Hepatocyte (in vitro differentiated cells): ENCODE data around the gene WDR48. TPM values are rescaled to one million over a fixed set of nuclear protein-coding genes. Genes with fewer than 3 reads are reported as not detected.

Source experiments
- DNase-seq: peaks from one replicate; pipeline ENCODE4 v3.0.0-alpha.2; 2016; ENCODE audit warnings: low spot score
- H2AFZ ChIP-seq: fragments of 200-600 bp; sonication (generic); 2 replicates; pipeline ENCODE4 v1.6.0; 2016; ENCODE audit warnings: antibody characterized with exemption, mild to moderate bottlenecking
- H3K27ac ChIP-seq: fragments of 200-600 bp; sonication (generic); 2 replicates; pipeline ENCODE4 v1.5.1; 2016; ENCODE audit warnings: mild to moderate bottlenecking
- H3K27me3 ChIP-seq: fragments of 200-600 bp; sonication (generic); 2 replicates; pipeline ENCODE4 v1.6.1; 2016
- H3K36me3 ChIP-seq: fragments of 200-600 bp; sonication (generic); replicated peaks from 2 replicates; pipeline ENCODE4 v1.5.1; 2016; ENCODE audit warnings: low read depth; ENCODE audit not compliant: insufficient read depth
- H3K4me1 ChIP-seq: fragments of 200-600 bp; sonication (generic); 2 replicates; pipeline ENCODE4 v1.5.1; 2016; ENCODE audit warnings: mild to moderate bottlenecking, moderate library complexity; ENCODE audit not compliant: insufficient read depth
- H3K4me2 ChIP-seq: fragments of 200-600 bp; sonication (generic); 2 replicates; pipeline ENCODE4 v1.6.0; 2016
- H3K4me3 ChIP-seq: fragments of 200-600 bp; sonication (generic); 2 replicates; pipeline ENCODE4 v1.5.1; 2016; ENCODE audit warnings: mild to moderate bottlenecking
- H3K79me2 ChIP-seq: fragments of 200-600 bp; sonication (generic); 2 replicates; pipeline ENCODE4 v1.6.0; 2017; ENCODE audit warnings: mild to moderate bottlenecking
- H3K9me2 ChIP-seq: fragments of 200-600 bp; sonication (generic); replicated peaks from 2 replicates; pipeline ENCODE4 v1.6.0; 2017; ENCODE audit warnings: mild to moderate bottlenecking; ENCODE audit not compliant: insufficient read depth
- H3K9me3 ChIP-seq: fragments of 200-600 bp; sonication (generic); 2 replicates; pipeline ENCODE4 v1.5.1; 2016; ENCODE audit warnings: low read depth, mild to moderate bottlenecking
- H4K20me1 ChIP-seq: fragments of 200-600 bp; sonication (generic); 2 replicates; pipeline ENCODE4 v1.6.0; 2016; ENCODE audit warnings: mild to moderate bottlenecking; ENCODE audit not compliant: insufficient read depth, poor library complexity, severe bottlenecking
- CTCF ChIP-seq: fragments of 200-600 bp; sonication (generic); IDR thresholded peaks from 2 replicates; pipeline ENCODE4 v1.5.1; 2016; ENCODE audit warnings: antibody characterized with exemption, mild to moderate bottlenecking; ENCODE audit not compliant: poor library complexity
- EZH2 ChIP-seq: fragments of 200-600 bp; sonication (generic); IDR thresholded peaks from 2 replicates; pipeline ENCODE4 v1.6.1; 2016; ENCODE audit warnings: antibody characterized with exemption, mild to moderate bottlenecking, borderline replicate concordance
- EZH2phosphoT487 ChIP-seq: fragments of 200-600 bp; sonication (generic); IDR thresholded peaks from one replicate; pipeline ENCODE4 v1.6.1; 2018; ENCODE audit warnings: antibody characterized with exemption, mild to moderate bottlenecking, low read depth, moderate library complexity; ENCODE audit not compliant: unreplicated experiment, severe bottlenecking
- WGBS: methylation state at CpG from one replicate; pipeline ENCODE4 v1.1.6; 2016; ENCODE audit warnings: low lambda C conversion rate; ENCODE audit errors: missing lambda C conversion rate; 5-methylcytosine and 5-hydroxymethylcytosine counted together
- polyA plus RNA-seq: library from polyadenylated mRNA; unstranded; fragments of >200 nt; fragmentation: Nextera tagmentation; extraction: Ambion mirVana; gene quantifications from 2 replicates; pipeline ENCODE4 v1.2.1, GENCODE V29; 2016
- total RNA-seq: library from RNA; depleted of rRNA; stranded (reverse); fragments of >200 nt; gene quantifications from 2 replicates; pipeline ENCODE4 v1.2.3, GENCODE V29; 2014

The WDR48 gene
- total and polyA plus RNA-seq, 2 experiments from 2014 or later, result 25.0 to 34.7 TPM

GRCh38 chr3:39130026-39130425, 78.2 kb downstream of the WDR48 start:
- Histone ChIP-seq H3K9me2 (no peaks in the 10 kb centered on the region), H4K20me1 (no peaks in the 10 kb centered on the region), H3K4me3 (no peak overlapping the region), H3K79me2 (no peaks in the 10 kb centered on the region), H3K4me2 (no peak overlapping the region), H3K27me3 (no peaks in the 10 kb centered on the region), H3K36me3 (no peaks in the 10 kb centered on the region), H3K9me3 (no peaks in the 10 kb centered on the region), H3K27ac (no peak overlapping the region), H3K4me1 (peaks cover 11% of the 10 kb centered on the region), H2AFZ (no peak overlapping the region)
- TF ChIP-seq EZH2phosphoT487 (no peak), CTCF (no peak), EZH2 (no peak)
- WGBS, result 94% methylated on average over 6 of the region's 6 CpGs
- DNase-seq, result no peak

DNA sequence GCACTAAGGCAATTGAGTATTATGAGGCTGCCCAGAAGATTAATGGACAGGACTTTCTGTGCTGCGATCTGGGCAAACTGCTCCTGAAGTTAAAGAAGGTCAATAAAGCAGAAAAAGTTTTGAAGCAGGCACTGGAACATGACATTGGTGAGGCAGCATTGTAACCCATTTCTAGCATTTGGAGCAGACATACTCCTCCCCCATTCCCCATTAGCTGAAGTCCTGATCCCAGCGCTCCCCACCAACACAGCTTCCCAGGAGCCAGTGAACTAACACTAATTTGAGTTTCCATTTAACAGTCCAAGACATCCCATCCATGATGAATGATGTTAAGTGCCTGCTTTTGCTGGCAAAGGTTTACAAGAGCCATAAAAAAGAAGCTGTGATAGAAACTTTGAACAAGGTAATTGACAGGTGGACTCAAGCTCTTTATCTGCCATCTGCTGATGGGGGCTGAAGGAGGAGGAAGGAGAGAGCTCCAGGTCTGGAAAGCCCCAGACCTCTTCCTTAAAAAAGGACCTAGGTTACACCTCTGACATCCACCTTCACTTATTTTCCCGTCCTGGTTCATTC, 79.0 kb downstream of the WDR48 start:
- TF ChIP-seq EZH2 (no peak), EZH2phosphoT487 (no peak), CTCF (no peak)
- DNase-seq, result no peak
- Histone ChIP-seq H3K27ac (no peak overlapping the region), H3K79me2 (no peaks in the 10 kb centered on the region), H3K4me1 (peaks cover 6% of the 10 kb centered on the region), H3K4me3 (no peak overlapping the region), H4K20me1 (no peaks in the 10 kb centered on the region), H2AFZ (no peak overlapping the region), H3K9me2 (no peaks in the 10 kb centered on the region), H3K27me3 (no peaks in the 10 kb centered on the region), H3K9me3 (no peaks in the 10 kb centered on the region), H3K4me2 (no peak overlapping the region), H3K36me3 (no peaks in the 10 kb centered on the region)
- 61% methylated on average over 3 of the region's 3 CpGs for WGBS

- Histone ChIP-seq H3K4me3 (no peak overlapping the region), H3K27me3 (no peaks in the 10 kb centered on the region), H3K4me1 (no peaks in the 10 kb centered on the region), H4K20me1 (no peaks in the 10 kb centered on the region), H3K9me2 (no peaks in the 10 kb centered on the region), H3K4me2 (no peak overlapping the region), H2AFZ (no peak overlapping the region), H3K9me3 (no peaks in the 10 kb centered on the region), H3K79me2 (no peaks in the 10 kb centered on the region), H3K27ac (no peak overlapping the region), H3K36me3 (no peaks in the 10 kb centered on the region)
- TF ChIP-seq CTCF (no peak), EZH2phosphoT487 (no peak), EZH2 (no peak)
- no peak for DNase-seq
- WGBS, result 75% methylated on average over 11 of the region's 11 CpGs
Observed at GRCh38 chr3:39132096-39133092, 80.6 kb downstream of the WDR48 start.
